T-helper 22 cell (primary cell): ENCODE results near the gene SGSM2.
"Not testable (repeated sequence)": the region's sequence is repeated elsewhere in the genome, so short reads cannot be mapped to it uniquely, and the experiment has no call there.

Source experiments
- DNase-seq: peaks from one replicate; pipeline ENCODE4 v3.0.0-alpha.2; 2020; ENCODE audit warnings: low read depth

The SGSM2 gene

DNA sequence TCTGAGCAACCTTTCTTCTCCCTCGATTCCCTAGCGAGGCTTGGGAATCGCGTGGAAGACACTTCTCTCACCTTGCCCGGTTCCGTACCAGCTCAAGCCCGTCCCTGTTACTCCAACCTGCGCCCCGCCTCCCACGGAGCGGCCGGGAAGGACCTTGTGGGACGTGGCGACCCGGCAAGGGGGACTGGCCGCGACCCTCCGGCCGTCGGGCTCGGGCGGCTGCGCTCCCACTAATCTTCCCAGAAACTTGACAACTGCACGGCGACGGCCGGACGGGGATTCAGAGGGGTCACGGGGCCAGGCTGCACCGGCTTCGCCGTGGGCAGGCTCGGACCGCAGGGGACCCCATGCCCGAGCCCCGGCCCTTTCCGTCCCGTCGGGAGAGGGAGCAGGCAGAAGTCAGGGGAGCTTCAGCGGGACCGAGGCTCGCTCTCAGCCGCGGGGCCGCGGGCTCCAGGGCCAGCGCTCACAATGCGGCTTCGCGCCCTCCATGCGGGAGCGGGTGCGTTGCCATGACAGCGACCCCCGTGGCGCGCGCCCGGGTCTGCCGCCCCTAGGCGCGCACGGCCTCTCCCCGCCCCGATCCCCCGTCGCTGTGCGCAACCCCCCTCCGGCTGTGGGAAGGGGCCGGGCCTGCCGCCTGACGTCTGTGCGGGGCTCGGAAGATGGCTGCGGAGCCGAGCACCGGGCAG, at the start of gene SGSM2:
Gene SGSM2, plus strand, starts transcription at position 650 of the 692 bp plus-strand sequence. CDS start 188 bp downstream, outside the sequence.
- DNase-seq, result peak; percentile 73

DNA sequence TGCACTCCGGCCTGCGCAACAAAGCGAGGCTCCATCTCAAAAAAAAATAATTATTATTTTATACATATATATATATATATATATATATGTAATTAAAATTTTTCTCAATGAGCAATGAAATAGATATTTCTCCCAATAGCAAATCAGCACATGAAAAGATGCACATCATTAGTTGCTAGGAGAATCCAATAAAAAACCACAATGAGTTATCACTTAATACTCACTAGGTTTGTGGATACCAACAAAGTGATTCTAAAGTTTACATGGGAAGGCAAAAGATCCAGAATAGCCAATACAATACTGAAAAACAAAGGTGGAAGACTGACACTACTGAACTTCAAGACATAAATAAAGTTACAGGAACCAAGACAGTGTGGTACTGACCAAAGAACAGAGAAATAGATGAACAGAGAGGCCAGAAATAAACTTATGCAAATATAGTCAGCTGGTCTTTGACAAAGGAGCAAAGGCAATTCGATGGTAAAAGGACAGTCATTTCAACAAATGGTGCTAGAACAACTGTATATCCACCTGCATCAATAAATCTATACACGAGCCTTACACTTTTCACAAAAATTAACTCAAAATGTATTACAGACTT, 47.3 kb upstream of the SGSM2 start:
- no peak for DNase-seq

DNA sequence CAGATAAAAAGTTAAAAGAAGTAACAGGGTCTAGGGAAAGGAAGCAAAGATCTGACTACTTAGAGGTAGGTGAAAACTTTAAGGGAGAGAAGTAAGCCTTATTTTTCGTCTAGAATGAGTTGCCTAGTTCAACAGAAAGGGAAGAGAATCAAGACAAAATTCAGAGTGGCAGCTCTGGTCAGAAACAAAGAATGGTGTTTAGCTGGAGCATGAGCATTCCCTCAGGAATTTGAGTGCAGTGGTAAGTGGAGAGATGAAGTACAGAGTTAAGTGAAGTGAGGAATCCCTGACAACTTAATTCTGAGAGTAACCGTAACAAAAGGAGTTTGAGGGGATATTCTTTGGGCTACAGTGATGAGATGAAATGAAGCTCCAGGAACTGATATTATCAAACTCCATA, 45.2 kb upstream of the SGSM2 start:
- DNase-seq, result no peak

- DNase-seq, result no peak
Observed at GRCh38 chr17:2295575-2295974, 41.7 kb upstream of the SGSM2 start.

DNA sequence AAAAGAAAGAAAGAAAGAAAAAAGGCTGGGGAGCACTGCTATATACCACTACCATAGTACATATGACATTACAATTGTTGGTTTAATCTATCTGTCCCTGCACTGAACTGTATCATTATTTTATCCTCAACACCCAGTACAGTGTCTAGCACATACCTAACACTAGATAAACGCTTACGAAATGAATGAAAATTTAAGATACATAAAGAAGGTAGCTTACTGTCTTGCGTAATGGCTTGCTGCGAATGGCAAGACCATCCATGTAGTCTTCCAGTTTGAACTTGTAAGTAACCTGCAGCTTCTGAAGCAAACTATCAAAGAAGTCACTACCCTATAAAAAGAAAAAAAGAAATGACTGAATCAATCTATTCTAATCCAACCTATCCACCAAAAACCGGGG, 40.3 kb upstream of the SGSM2 start:
- DNase-seq, result no peak

DNA sequence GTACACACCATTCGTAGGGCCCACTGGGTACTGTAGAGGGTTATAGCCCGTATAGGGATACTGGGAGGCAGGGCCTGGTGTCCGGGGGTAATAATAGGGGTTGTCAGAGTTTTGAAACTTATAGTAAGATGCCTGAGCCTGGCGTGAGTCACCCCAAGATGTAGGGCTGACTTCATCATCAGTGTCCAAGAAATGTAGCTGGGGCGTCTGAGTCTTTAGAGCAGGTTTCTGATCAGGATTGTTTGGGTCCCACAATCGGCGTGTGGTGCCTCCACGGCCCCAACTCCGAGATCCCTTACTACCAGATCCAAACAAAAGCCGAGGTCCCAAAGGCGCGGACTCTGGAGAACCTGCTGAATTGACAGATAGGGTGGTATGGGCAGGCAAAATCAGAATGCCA, 38.2 kb upstream of the SGSM2 start:
- no peak for DNase-seq

- no peak for DNase-seq
Observed at GRCh38 chr17:2299756-2300155, 37.5 kb upstream of the SGSM2 start.

DNA sequence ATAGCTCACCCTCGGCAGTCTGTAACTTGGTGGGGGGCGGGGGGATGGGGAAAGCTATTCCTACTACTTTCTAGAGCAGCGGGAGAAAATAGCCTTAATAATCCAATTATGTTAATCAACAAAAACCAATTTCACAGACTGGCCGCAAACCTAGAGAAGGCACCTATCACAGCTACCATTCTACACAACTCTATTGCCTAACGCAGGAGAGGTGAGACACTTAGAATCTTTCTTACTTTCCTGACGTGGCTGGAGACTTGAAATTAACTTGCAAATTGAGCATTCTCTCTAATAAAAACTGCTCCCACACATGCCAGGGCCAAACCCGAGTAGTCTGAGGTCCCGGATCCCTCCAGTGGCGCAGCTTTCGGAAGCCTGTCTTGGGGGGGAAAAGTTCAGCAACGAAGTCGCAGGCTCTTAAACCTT, 34.5 kb upstream of the SGSM2 start:
- no peak for DNase-seq

DNA sequence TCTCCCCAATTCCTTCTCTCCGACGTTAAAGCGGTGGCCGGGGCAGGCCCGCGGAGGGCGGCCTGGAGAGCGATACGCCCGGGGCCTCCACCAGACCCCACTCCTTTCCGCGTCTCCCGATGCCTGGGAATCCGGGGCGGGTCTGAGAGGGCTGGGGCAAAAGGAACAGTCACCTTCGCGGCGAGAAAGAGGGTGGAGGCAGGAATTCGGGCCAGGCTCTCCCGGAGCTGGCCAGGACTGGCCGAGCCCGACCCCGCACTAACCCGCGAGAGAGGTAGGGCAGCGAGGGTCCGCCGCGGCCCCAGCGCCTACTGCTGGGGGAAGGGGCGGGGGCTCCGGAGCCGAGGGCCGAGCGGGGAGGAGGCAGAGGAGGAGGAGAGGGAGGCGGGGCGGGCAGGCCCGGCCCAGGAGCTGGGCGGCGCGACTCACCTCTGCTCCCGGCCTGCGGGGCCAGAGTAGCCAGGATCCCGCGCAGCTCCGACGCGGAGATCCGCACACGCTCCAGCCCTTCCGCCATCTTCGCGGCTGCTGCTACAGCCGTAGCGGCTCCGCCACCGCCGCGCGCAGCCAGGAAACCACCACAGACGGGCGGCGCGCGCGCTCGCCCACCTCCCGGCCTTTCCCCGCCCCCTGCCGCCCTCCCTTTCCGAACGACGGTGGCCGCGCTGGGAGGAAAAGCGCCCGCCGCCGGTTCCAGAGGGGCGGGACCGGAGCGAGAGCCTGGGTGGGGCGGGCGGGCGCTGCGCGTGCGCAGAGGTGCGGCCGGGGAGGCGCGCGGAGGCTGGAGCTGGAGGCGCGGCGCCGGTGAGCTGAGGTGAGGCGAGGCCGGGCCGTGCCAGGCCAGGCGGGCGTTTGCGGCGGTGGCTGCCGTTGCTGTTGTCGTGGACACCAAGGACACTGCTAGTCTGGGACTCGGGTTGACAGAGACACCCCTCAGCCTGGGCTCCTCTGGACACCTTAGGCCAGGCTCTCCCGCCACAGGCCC, 33.8 kb upstream of the SGSM2 start, which contains the start of the genes SMG6 and SRR:
Gene SMG6, minus strand, starts transcription at position 582 of the 985 bp plus-strand sequence. Its CDS starts 65 bp downstream, at position 517.
Gene SRR, plus strand, starts transcription at position 747 of the 985 bp plus-strand sequence. CDS start 11,611 bp downstream, outside the sequence.
- peak; percentile 92 for DNase-seq

DNA sequence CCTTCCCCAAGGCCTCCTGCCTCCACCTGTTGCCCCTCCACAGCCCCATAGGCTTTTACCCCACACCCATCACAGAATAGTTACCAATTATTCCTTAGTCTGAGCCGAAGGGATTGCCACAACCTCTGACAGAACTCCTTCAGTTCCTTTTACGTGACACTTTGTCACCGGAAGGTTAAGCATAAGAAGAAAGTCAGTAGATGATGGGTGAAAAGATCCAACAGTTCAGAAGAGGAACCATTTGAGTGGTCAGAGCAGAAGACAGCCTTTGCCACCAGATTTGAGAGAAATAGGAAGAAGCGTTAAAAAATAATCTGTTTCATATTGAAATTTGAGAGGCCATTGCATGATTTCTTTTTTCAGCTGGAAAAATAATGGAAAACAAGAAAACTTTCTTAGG, 32.4 kb upstream of the SGSM2 start:
- no peak for DNase-seq

DNA sequence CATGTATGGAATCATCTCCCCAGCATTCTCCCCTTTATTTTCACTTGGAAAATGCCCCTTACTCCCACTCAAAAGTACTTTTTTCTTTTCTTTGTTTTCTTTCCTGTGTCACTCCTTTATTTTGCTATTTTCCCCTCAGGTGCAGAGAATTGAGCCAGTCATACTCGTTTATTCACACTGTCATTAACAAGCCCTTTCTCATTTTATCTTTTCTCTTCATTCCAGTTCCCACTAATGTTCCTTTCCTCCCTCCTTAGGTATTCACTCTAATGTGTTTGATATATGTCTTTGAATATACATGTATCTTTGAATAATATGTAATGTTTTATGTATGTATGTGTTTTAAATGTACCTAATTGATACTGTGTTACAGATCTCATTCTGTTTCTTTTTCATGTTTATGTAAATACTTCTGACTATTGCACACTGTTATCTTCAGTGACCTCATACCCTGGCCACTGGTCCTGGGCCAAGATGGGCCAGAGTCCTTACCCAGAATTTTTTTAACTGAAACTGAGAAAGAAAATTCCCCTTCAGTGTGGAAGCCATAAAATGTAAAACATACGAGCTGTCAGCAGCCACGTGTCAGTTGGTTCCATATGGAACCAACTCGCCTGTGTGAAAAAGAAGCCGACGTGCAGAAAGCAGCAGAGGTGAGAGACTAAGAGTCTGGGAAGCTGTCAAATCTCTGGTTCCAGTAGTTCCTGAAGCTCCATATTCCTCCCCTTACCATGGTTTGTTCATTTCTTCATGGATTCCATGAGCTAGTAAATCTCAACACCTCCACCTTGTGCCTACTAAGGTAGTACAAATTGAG, 27.8 kb upstream of the SGSM2 start:
- DNase-seq, result no peak

DNA sequence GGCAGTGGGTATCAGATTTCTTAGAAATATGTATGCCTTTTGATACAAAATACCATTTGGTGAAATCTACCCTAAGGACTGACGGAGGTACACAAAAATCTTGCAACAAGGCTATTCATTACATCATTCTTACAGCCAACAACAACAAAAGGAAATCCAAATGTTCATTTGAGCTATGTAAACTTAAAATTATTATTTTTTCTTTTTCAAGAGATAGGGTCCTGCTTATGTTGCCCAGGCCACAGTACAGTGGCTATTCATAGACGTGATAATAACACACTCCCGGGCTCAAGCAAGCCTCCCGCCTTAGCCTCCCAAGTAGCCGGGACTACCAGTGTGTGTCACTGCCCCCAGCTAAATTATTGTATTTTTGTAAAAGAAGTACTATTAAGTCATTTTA, 24.6 kb upstream of the SGSM2 start:
- DNase-seq, result no peak

- not testable (repeated sequence) for DNase-seq
Observed at GRCh38 chr17:2316916-2317205, 20.4 kb upstream of the SGSM2 start.

DNA sequence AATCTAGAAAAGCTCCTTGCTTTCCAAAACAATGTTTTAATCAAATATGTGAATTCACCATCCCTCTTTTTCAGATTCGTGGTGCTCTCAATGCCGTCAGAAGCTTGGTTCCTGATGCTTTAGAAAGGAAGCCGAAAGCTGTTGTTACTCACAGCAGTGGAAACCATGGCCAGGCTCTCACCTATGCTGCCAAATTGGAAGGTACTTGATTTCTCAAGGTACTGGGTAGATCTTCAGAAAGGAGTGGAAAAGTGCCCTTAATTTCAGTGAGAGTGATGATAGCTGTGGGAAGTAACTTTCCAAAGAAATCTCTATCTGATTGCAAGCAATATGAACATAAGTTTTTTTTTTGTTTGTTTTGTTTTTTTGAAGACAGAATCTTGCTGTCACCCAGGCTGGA, 19.5 kb upstream of the SGSM2 start:
- DNase-seq, result no peak

GRCh38 chr17:2319051-2319450, 18.2 kb upstream of the SGSM2 start:
- DNase-seq, result no peak

- no peak for DNase-seq
Observed at GRCh38 chr17:2321399-2321798, 15.9 kb upstream of the SGSM2 start.

GRCh38 chr17:2323629-2324314, 13.5 kb upstream of the SGSM2 start:
- no peak for DNase-seq

GRCh38 chr17:2331303-2331702, 6.0 kb upstream of the SGSM2 start:
- DNase-seq, result no peak

DNA sequence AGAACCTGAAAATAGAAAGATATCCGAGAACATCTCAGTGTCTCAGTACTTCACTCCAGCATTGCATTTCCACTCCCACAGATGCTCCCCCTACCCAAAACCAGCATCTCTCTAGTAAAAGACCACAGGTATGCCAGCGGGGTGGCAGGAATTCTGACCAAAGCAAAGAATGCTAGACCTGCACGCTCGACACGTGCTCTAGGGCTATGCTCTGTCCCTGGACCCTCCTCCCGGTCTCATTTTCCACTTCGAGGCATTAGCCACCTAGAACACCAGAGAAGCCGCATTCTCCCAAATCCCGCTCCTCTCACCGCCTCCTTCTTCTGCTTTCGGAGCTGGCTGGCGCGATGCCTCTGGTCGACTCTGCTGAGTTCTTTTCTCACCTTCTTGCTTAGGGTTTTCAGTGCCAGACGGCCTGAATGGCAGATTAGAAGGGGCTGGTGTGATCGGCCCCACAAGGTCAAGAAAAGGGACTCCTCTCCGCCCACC, 1.5 kb upstream of the SGSM2 start:
- DNase-seq, result no peak

GRCh38 chr17:2336215-2336851, 968 bp upstream of the SGSM2 start, which contains the start of gene TSR1:
TSR1 (minus strand) TSS chr17:2336457; CDS start chr17:2336427, 30 bp downstream.
- peak; percentile 79 for DNase-seq
